Loucy (cell line): ENCODE results near the gene CEP44.

Experiments used
- H2AFZ ChIP-seq: fragments of 200-600 bp; sonication (generic); 2 replicates; pipeline ENCODE4 v1.6.0; 2016; ENCODE audit warnings: antibody characterized with exemption, mild to moderate bottlenecking, low read length, moderate library complexity
- H3F3A ChIP-seq: fragments of 200-600 bp; 2 replicates; pipeline ENCODE4 v1.6.0; 2016; ENCODE audit warnings: antibody characterized with exemption, low read depth, mild to moderate bottlenecking
- H3K27me3 ChIP-seq: fragments of 200-600 bp; sonication (generic); 2 replicates; pipeline ENCODE4 v1.6.1; 2014; ENCODE audit warnings: low read length, mild to moderate bottlenecking; ENCODE audit not compliant: insufficient read depth, poor library complexity, severe bottlenecking
- H3K36me3 ChIP-seq: fragments of 200-600 bp; sonication (generic); 2 replicates; pipeline ENCODE4 v1.6.1; 2016; ENCODE audit warnings: low read length; ENCODE audit not compliant: insufficient read depth
- H3K4me1 ChIP-seq: fragments of 200-600 bp; sonication (generic); 2 replicates; pipeline ENCODE4 v1.5.1; 2014; ENCODE audit warnings: low read length, mild to moderate bottlenecking; ENCODE audit not compliant: insufficient read depth, poor library complexity, severe bottlenecking
- H3K4me2 ChIP-seq: fragments of 200-600 bp; sonication (generic); 2 replicates; pipeline ENCODE4 v1.6.0; 2014; ENCODE audit warnings: antibody characterized with exemption, low read length, low read depth, mild to moderate bottlenecking; ENCODE audit not compliant: poor library complexity, severe bottlenecking
- H3K4me3 ChIP-seq: fragments of 200-600 bp; sonication (generic); 2 replicates; pipeline ENCODE4 v1.5.1; 2014; ENCODE audit warnings: low read length, mild to moderate bottlenecking, mixed read lengths; ENCODE audit not compliant: poor library complexity, severe bottlenecking
- H3K79me2 ChIP-seq: fragments of 200-600 bp; sonication (generic); 2 replicates; pipeline ENCODE4 v1.6.1; 2014; ENCODE audit warnings: low read length; ENCODE audit not compliant: insufficient read depth
- H3K9ac ChIP-seq: fragments of 200-600 bp; sonication (generic); 2 replicates; pipeline ENCODE4 v1.6.0; 2014; ENCODE audit warnings: mild to moderate bottlenecking, low read depth, low read length, moderate library complexity; ENCODE audit not compliant: poor library complexity, severe bottlenecking
- H3K9me2 ChIP-seq: fragments of 200-600 bp; sonication (generic); replicated peaks from 2 replicates; pipeline ENCODE4 v1.6.1; 2016; ENCODE audit warnings: low read depth, low read length, mixed read lengths
- H3K9me3 ChIP-seq: fragments of 200-600 bp; sonication (generic); 2 replicates; pipeline ENCODE4 v1.6.1; 2014; ENCODE audit warnings: mild to moderate bottlenecking, antibody characterized with exemption, low read length, low read depth; ENCODE audit not compliant: insufficient read depth
- H4K20me1 ChIP-seq: fragments of 200-600 bp; sonication (generic); 2 replicates; pipeline ENCODE4 v1.6.0; 2014; ENCODE audit warnings: antibody characterized with exemption, low read length, mild to moderate bottlenecking; ENCODE audit not compliant: insufficient read depth, poor library complexity, severe bottlenecking
- CTCF ChIP-seq: fragments of 200-600 bp; sonication (generic); conservative IDR thresholded peaks from 2 replicates; pipeline ENCODE4 v1.5.1; 2014; ENCODE audit warnings: mild to moderate bottlenecking, antibody characterized with exemption, low read length
- EZH2phosphoT487 ChIP-seq: fragments of 200-600 bp; IDR thresholded peaks from 2 replicates; pipeline ENCODE4 v1.6.1; 2018; ENCODE audit warnings: antibody characterized with exemption, mild to moderate bottlenecking, moderate library complexity, borderline replicate concordance

Gene CEP44

GRCh38 chr4:174303687-174304086 lies 20.0 kb downstream of the CEP44 start:
- Histone ChIP-seq H3K79me2 (0 out of 2 replicates have a peak, but pooled peaks cover 1% of the 10 kb centered on the region), H3F3A (no peaks in the 10 kb centered on the region), H3K9ac (no peak overlapping the region), H4K20me1 (no peaks in the 10 kb centered on the region), H3K4me2 (no peak overlapping the region), H3K36me3 (peaks cover 75% of the 10 kb centered on the region), H3K4me3 (no peak overlapping the region), H3K9me2 (no peaks in the 10 kb centered on the region), H3K4me1 (no peaks in the 10 kb centered on the region), H3K9me3 (no peaks in the 10 kb centered on the region), H2AFZ (no peak overlapping the region), H3K27me3 (no peaks in the 10 kb centered on the region)
- TF ChIP-seq CTCF: no peak
- no peak for TF ChIP-seq EZH2phosphoT487

GRCh38 chr4:174304664-174305063 lies 21.0 kb downstream of the CEP44 start:
- no peaks in the 10 kb centered on the region for H4K20me1 ChIP-seq
- no peak overlapping the region for H3K9ac ChIP-seq
- TF ChIP-seq EZH2phosphoT487 (no peak), CTCF (no peak)
- H3K4me3 ChIP-seq: no peak overlapping the region
- H3K4me2 ChIP-seq: no peak overlapping the region
- peaks cover 76% of the 10 kb centered on the region for H3K36me3 ChIP-seq
- no peaks in the 10 kb centered on the region for H3K27me3 ChIP-seq
- H3K79me2 ChIP-seq: no peaks in the 10 kb centered on the region
- no peak overlapping the region for H2AFZ ChIP-seq
- H3F3A ChIP-seq: no peaks in the 10 kb centered on the region
- no peaks in the 10 kb centered on the region for H3K9me3 ChIP-seq
- no peaks in the 10 kb centered on the region for H3K9me2 ChIP-seq
- H3K4me1 ChIP-seq: no peaks in the 10 kb centered on the region

GRCh38 chr4:174305961-174306360 lies 22.2 kb downstream of the CEP44 start:
- Histone ChIP-seq H4K20me1 (no peaks in the 10 kb centered on the region), H3K36me3 (peaks cover 70% of the 10 kb centered on the region), H3K9me2 (no peaks in the 10 kb centered on the region), H3K27me3 (no peaks in the 10 kb centered on the region), H3K4me2 (no peak overlapping the region), H3K9ac (no peak overlapping the region), H3F3A (no peaks in the 10 kb centered on the region), H2AFZ (no peak overlapping the region), H3K4me1 (no peaks in the 10 kb centered on the region), H3K9me3 (no peaks in the 10 kb centered on the region), H3K79me2 (no peaks in the 10 kb centered on the region), H3K4me3 (no peak overlapping the region)
- no peak for TF ChIP-seq EZH2phosphoT487
- TF ChIP-seq CTCF: no peak
